Thyroid gland (tissue), 4 donors: ENCODE measurements around the gene DAB1.

Experiments
- POLR2A ChIP-seq, 2 donors: fragments of 450-650 bp; IDR thresholded peaks; one replicate each; pipeline ENCODE4 v1.6.1; 2017; ENCODE audit warnings: antibody characterized with exemption in 2 of 2, mild to moderate bottlenecking in 2 of 2, moderate library complexity in 1 of 2
- TF ChIP-seq, protein P1 (sequence below), 6 experiments: fragments of 200-600 bp in 3 of 6; fragments of 450-650 bp in 3 of 6; sonication (generic) in 3 of 6; IDR thresholded peaks; one replicate each; pipeline ENCODE4 v1.5.1; 2016 to 2019; ENCODE audit warnings: antibody characterized with exemption in 6 of 6, mild to moderate bottlenecking in 2 of 6, inconsistent platforms in 1 of 6, moderate library complexity in 1 of 6

DNA sequence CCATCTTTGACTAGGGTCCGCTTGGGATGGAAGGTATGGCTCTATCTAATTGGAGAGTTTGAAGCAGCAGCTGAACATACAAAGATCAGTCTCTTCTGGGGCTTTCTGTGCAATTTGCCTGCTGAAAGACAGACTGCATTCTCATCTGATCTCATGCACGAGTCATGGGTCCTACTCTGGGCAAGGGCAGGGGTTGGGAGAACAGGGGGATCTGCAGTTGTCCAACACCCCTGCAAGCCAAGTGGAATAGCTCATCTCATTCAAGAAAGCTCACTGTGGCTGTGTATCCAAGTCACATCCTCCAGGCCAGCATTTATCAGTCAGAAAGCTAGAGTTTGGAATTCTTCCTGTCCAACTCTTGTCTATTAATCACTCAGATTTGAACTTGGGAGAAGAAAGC is 280.9 kb downstream of the DAB1 start:
- TF ChIP-seq, protein P1, sequence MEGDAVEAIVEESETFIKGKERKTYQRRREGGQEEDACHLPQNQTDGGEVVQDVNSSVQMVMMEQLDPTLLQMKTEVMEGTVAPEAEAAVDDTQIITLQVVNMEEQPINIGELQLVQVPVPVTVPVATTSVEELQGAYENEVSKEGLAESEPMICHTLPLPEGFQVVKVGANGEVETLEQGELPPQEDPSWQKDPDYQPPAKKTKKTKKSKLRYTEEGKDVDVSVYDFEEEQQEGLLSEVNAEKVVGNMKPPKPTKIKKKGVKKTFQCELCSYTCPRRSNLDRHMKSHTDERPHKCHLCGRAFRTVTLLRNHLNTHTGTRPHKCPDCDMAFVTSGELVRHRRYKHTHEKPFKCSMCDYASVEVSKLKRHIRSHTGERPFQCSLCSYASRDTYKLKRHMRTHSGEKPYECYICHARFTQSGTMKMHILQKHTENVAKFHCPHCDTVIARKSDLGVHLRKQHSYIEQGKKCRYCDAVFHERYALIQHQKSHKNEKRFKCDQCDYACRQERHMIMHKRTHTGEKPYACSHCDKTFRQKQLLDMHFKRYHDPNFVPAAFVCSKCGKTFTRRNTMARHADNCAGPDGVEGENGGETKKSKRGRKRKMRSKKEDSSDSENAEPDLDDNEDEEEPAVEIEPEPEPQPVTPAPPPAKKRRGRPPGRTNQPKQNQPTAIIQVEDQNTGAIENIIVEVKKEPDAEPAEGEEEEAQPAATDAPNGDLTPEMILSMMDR (IDR thresholded peaks at IDR 0.05): no peak
- TF ChIP-seq POLR2A (IDR thresholded peaks at IDR 0.05): no peak
